DMS114 treated with DMSO at 0.1 percent for 48 hours (cell line): ENCODE data around the gene BTBD2.

Experiments used
- DNase-seq: peaks from one replicate; lab custom pipeline; 2025; ENCODE audit not compliant: unreplicated experiment; lab: John Stamatoyannopoulos, UW

Gene BTBD2

GRCh38 chr19:1944916-1945561 lies 70.5 kb downstream of the BTBD2 start:
- no peak for DNase-seq

- DNase-seq = no peak
These were observed 71.2 kb downstream of the BTBD2 start for GRCh38 chr19:1944088-1944915.

- no peak for DNase-seq
These were observed 71.8 kb downstream of the BTBD2 start for GRCh38 chr19:1943661-1944087.

- DNase-seq = no peak
These were observed 72.5 kb downstream of the BTBD2 start for GRCh38 chr19:1942934-1943555.

- no peak for DNase-seq
These were observed 73.2 kb downstream of the BTBD2 start for GRCh38 chr19:1942078-1942933.

- DNase-seq = no peak
These were observed 74.1 kb downstream of the BTBD2 start, which contains the start of gene CSNK1G2 for GRCh38 chr19:1941146-1942077. Gene CSNK1G2, plus strand, starts transcription at chr19:1941172. Its CDS starts 28,601 bp downstream, at chr19:1969773.

GRCh38 chr19:1938071-1938470 lies 77.4 kb downstream of the BTBD2 start:
- no peak for DNase-seq

GRCh38 chr19:1936916-1937610 lies 78.5 kb downstream of the BTBD2 start:
- no peak for DNase-seq

- DNase-seq = no peak
These were observed 79.1 kb downstream of the BTBD2 start for GRCh38 chr19:1936430-1936829.

- DNase-seq = no peak
These were observed 79.9 kb downstream of the BTBD2 start for GRCh38 chr19:1935484-1936208.
